Kidney (tissue), 14 donors: ENCODE measurements around the gene CD151. TPM values are rescaled to one million over a fixed set of nuclear protein-coding genes. Genes with fewer than 3 reads are reported as not detected.

ENCODE experiments used
- DNase-seq, 5 donors: peaks; one replicate each; pipeline ENCODE4 v3.0.0-alpha.2; 2013 to 2020
- FAIRE-seq: peaks from 2 replicates; lab custom pipeline; 2012; peaks lifted over from hg19 to GRCh38; lab: Jason Lieb, UNC
- H3K27ac ChIP-seq, 2 donors: one replicate each; pipeline ENCODE4 v1.7.0; 2013; ENCODE audit warnings: low read depth in 2 of 2, low read length in 2 of 2, inconsistent platforms in 1 of 2
- H3K27me3 ChIP-seq: one replicate; pipeline ENCODE4 v1.7.1; 2013; ENCODE audit warnings: low read length, inconsistent platforms; ENCODE audit not compliant: control insufficient read depth, insufficient read depth
- H3K36me3 ChIP-seq, 3 donors: one replicate each; pipeline versions ENCODE4 v1.7.0 to v1.7.1; 2013; ENCODE audit warnings: low read length in 3 of 3, control low read depth in 1 of 3, inconsistent platforms in 1 of 3; ENCODE audit not compliant: insufficient read depth in 3 of 3, control insufficient read depth in 2 of 3
- H3K4me1 ChIP-seq, 3 donors: one replicate each; pipeline versions ENCODE4 v1.7.0 to v1.7.1; 2013; ENCODE audit warnings: low read length in 3 of 3, inconsistent platforms in 1 of 3, low read depth in 1 of 3; ENCODE audit not compliant: control insufficient read depth in 2 of 3, insufficient read depth in 2 of 3
- H3K4me3 ChIP-seq, 3 donors: one replicate each; pipeline versions ENCODE4 v1.7.0 to v1.8.1; 2013; ENCODE audit warnings: low read length in 3 of 3, control low read depth in 1 of 3, inconsistent platforms in 1 of 3
- H3K9ac ChIP-seq, 3 donors: one replicate each; pipeline versions ENCODE4 v1.7.0 to v1.7.1; 2013; ENCODE audit warnings: low read length in 3 of 3, control low read depth in 1 of 3, inconsistent platforms in 1 of 3
- H3K9me3 ChIP-seq, 3 donors: one replicate each; pipeline versions ENCODE4 v1.7.0 to v1.7.1; 2013; ENCODE audit warnings: low read length in 3 of 3, control low read depth in 1 of 3, inconsistent platforms in 1 of 3; ENCODE audit not compliant: control insufficient read depth in 2 of 3, insufficient read depth in 1 of 3
- intact Hi-C: fragments of 100-400 bp; cut with DNase I; formaldehyde crosslinking; loops from one replicate; pipeline ENCODE4 v1.11.1; 2022
- polyA plus RNA-seq: library from polyadenylated mRNA; stranded (reverse); fragments of 350-450 nt; fragmentation: Illumina TruSeq; extraction: RNeasy Lipid Tissue Mini Kit (QIAGEN cat#74804); gene quantifications from one replicate; pipeline ENCODE4 v1.2.3, GENCODE V29; 2014; ENCODE audit warnings: low read depth, low replicate concordance; ENCODE audit not compliant: insufficient read depth
- total RNA-seq: library from RNA; stranded (reverse); fragmentation: NEBNext Ultra II Directional; extraction: Animal tissue kit (Norgen Biotek cat#: 25700); gene quantifications from one replicate; pipeline ENCODE4 v1.2.1, GENCODE V29; 2021
- TF ChIP-seq, protein P1 (sequence below): IDR thresholded peaks from 3 replicates; pipeline ENCODE4 v1.5.1; 2012; ENCODE audit warnings: mild to moderate bottlenecking, moderate library complexity, borderline replicate concordance; ENCODE audit not compliant: insufficient read depth; ENCODE audit errors: extremely low read depth
- donor health status: control.
- donor health status: control.
- donor health status: control.
- donor health status: control.
- donor health status: control.
- donor health status: DM: yes; HTN: yes; CAD: no.
- donor health status: Normal renal cell carcinoma (clear cell type).

The CD151 gene
- total and polyA plus RNA-seq, 2 donors from 2014 or later, result 379 to 476 TPM

DNA sequence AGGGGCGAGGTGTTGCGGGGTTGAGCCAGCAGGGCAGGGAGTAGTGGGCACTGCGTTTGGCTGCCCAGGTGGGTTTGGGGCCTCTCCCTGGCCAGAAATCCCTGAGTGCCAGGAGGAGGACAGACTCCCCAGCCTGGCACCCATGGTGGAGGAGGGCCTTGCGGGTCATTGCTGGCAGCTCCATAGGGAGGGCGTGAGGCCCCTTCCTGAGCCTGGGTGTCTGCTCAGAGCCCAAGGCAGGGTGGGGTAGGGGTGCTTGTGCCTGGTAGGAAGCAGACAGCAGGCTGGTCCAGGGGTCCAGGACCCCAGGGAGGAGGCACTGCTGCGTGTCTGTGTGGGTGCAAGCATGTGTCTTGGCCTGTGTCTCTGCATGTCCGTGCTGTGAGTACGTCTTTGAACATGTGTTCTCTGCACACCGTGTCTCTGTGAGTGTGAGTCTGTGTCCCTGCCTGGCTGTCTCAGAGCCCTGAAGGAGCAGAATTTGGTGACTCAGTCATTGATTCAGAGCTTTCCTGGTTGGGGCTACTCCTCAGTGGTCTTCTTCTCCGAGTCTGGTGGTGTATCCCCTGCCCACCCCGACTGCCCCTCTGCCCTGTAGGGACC is 13.8 kb downstream of the CD151 start:
- Histone ChIP-seq H3K27me3 (no peaks in the 10 kb centered on the region), H3K4me1 (peaks cover 0 to 29% (median 10%) of the 10 kb centered on the region in 3 donors), H3K9ac (no peak overlapping the region), H3K4me3 (no peak overlapping the region), H3K9me3 (no peaks in the 10 kb centered on the region), H3K36me3 (no peaks in the 10 kb centered on the region), H3K27ac (no peak overlapping the region)
- TF ChIP-seq, protein P1, sequence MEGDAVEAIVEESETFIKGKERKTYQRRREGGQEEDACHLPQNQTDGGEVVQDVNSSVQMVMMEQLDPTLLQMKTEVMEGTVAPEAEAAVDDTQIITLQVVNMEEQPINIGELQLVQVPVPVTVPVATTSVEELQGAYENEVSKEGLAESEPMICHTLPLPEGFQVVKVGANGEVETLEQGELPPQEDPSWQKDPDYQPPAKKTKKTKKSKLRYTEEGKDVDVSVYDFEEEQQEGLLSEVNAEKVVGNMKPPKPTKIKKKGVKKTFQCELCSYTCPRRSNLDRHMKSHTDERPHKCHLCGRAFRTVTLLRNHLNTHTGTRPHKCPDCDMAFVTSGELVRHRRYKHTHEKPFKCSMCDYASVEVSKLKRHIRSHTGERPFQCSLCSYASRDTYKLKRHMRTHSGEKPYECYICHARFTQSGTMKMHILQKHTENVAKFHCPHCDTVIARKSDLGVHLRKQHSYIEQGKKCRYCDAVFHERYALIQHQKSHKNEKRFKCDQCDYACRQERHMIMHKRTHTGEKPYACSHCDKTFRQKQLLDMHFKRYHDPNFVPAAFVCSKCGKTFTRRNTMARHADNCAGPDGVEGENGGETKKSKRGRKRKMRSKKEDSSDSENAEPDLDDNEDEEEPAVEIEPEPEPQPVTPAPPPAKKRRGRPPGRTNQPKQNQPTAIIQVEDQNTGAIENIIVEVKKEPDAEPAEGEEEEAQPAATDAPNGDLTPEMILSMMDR, result no peak
- FAIRE-seq, result no peak
- intact Hi-C loops, result no loop called here
- no peak for DNase-seq

DNA sequence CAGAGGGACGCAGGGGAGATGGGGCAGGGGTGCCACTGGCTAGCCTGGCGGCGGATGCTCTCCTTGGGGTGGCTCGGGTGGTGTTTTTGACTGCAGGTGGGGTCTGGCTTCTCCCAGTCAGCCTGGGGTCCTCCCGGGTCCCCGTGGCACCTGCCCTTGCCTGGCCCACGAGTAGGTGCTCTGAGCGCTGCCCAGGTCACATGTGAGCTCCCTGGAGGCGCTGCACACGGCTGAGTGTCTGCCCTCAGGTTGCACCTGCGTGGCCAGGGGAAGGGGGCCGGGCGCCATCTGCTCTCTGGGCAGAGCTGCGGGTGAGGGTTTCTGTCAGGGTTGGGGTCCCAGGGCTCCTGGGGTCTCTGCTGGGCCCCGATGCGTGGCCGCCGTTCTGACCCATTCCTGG is 15.1 kb downstream of the CD151 start:
- Histone ChIP-seq H3K9me3 (no peaks in the 10 kb centered on the region), H3K9ac (no peak overlapping the region), H3K4me1 (peaks cover 0 to 29% (median 10%) of the 10 kb centered on the region in 3 donors), H3K4me3 (no peak overlapping the region), H3K36me3 (no peaks in the 10 kb centered on the region), H3K27ac (no peak overlapping the region), H3K27me3 (no peaks in the 10 kb centered on the region)
- intact Hi-C loops, result no loop called here
- FAIRE-seq (no peak), DNase-seq (no peak)
- TF ChIP-seq, protein P1, result no peak

DNA sequence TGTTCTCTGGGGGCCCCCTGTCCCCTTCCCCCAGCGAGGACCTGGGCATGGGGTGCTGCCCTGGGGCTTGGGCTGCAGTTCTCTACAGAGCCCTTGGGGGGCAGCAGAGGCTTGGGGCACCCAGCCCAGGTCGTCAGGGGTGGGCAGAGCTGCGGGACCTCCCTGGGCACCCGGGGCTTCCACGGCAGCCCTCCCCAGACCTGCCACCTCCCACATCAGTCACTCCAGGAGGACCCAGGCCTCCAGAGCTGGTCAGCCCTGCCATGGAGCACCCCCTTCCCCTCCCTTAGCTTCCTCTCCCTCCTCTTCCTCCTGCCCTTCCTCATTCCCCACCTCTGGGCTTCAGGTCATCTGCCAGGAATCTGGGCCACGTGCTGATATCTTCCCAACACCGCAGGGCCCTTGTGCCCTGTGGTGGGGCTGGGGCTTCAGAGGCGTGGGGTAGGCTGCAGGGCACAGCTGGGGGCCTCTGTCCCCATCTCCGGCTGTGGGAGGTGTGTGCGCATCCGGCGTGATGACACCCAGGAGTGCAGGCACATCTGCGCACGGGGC is 15.7 kb downstream of the CD151 start:
- no peaks in the 10 kb centered on the region for H3K9me3 ChIP-seq
- H3K36me3 ChIP-seq, result no peaks in the 10 kb centered on the region
- intact Hi-C loops, result no loop called here
- H3K4me3 ChIP-seq, result no peak overlapping the region
- no peaks in the 10 kb centered on the region for H3K27me3 ChIP-seq
- TF ChIP-seq, protein P1, result peak; percentile 61
- H3K4me1 ChIP-seq, result peaks cover 0 to 26% (median 10%) of the 10 kb centered on the region in 3 donors
- no peak overlapping the region for H3K27ac ChIP-seq
- FAIRE-seq, result no peak
- no peak overlapping the region for H3K9ac ChIP-seq
- peak in 2 of 5 donors; percentile 47 to 80 for DNase-seq
